Stimulated activated CD8-positive, alpha-beta memory T cell treated with anti-CD3 and anti-CD28 coated beads, Interleukin-2, amount 100 ng/mL, for 48 hours (primary cell): ENCODE data around the gene TSPAN17.
"Not testable (repeated sequence)": the region's sequence is repeated elsewhere in the genome, so short reads cannot be mapped to it uniquely, and the experiment has no call there.

Experiments used
- DNase-seq, 2 donors: peaks; one replicate each; pipeline ENCODE4 v3.0.0-alpha.2; 2020; ENCODE audit warnings: low read depth in 2 of 2

Gene TSPAN17

DNA sequence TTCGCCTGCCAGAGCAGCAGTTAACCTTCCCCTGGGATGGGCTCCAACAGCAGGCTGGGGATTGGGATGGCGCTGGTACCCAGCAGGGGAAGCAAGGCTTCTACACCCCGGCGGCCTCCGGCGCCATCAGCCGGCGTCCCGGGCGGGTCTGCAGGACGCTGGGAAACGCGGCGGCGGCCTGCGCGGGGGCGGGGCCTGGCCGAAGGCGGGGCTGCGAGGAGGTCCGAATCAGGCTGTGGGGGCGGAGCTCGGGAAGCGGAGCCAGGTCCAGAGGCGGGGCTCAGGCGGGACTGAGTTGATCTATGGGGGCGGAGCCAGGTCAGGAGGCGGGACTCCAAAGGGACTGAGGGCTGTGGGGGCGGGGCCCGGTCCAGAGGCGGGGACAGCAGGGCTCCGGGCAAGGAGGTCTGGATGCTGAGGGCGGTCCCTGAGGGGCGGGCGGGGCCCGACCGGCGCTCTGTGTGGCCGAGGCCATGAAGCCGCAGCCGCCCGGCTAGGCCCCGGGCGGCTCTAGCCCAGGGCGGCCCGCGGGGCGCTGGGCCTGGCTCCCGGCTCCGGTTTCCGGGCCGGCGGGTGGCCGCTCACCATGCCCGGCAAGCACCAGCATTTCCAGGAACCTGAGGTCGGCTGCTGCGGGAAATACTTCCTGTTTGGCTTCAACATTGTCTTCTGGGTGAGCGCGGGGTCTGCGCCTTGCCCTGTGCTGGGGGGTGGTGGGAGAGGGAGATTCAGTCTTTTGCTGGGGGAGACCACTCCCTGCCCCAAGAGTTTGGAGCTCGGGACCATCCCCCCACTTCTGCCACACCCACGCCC lies at the start of gene TSPAN17:
Gene TSPAN17, plus strand, starts transcription at position 455 of the 813 bp plus-strand sequence. Its CDS starts 132 bp downstream, at position 587.
- DNase-seq: peak; percentile 100

DNA sequence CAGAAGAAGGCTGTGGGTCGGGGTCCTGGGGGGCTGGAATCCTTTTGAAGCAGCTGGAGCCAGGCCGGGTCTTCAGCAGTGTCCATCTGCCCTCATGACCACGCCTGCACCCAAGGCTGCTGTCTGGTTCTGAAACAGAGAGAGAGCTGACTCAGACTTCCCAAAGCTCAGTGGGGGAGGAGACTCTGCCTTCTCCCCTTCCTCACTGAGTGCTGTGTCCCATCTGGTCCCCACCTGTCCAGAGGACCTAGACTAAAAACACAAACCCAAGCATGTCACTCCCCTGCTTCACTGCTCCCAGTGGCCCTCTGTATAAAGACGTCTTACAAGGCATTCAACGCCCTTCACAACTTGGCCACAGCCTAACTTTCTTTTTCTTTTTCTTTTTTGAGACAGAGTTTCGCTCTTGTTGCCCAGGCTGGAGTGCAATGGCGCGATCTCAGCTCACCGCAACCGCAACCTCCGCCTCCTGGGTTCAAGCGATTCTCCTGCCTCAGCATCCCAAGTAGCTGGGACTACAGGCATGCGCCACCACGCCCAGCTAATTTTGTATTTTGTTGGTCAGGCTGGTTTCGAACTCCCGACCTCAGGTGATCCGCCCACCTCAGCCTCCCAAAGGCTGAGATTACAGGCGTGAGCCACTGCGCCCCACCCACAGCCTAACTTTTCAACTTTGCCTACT lies 47.4 kb upstream of the TSPAN17 start:
- not testable (repeated sequence) for DNase-seq

- no peak for DNase-seq
Observed at GRCh38 chr5:176601901-176602482, 45.3 kb upstream of the TSPAN17 start.

DNA sequence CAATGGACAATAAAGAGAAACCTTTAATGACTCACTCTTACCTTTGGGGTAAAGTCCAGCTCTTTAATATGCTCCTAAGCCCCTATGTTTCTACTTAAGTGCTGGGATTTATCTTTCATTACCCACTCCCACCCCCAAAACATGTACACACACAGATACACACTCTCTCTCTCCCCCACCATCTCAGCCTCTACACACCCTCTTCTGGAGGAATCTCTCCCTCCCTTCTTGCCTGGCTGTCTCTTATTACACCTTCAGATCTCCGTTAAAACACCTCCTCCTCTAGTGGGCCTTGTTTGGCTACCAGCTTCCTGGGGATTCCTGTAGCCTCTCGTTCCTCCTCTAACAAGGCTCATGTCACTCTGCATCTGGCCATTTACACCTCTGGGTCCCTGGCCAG lies 44.2 kb upstream of the TSPAN17 start:
- DNase-seq: no peak

DNA sequence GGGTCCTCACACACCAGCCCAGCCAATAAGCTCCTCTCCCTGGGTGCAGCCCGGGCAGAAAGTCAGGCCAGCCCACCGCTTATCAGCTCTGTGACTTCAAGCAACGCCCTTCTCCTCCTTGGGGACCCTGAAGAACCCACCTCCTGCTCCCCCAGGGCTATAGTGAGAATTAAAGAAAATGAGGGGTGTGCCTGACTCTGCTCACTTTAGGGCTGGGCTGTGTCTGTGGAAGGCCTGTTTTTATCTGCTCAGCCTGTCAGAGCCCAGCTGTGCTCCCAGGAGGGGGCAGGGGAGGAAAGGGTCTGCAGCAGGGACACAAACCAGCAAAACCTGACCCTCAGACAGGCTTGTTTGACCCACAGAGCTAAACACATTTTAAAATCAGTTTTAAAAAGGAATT lies 41.3 kb upstream of the TSPAN17 start:
- DNase-seq: no peak

GRCh38 chr5:176606875-176607274 lies 40.4 kb upstream of the TSPAN17 start:
- DNase-seq: no peak

- no peak for DNase-seq
Observed at GRCh38 chr5:176608142-176608705, 39.1 kb upstream of the TSPAN17 start.

DNA sequence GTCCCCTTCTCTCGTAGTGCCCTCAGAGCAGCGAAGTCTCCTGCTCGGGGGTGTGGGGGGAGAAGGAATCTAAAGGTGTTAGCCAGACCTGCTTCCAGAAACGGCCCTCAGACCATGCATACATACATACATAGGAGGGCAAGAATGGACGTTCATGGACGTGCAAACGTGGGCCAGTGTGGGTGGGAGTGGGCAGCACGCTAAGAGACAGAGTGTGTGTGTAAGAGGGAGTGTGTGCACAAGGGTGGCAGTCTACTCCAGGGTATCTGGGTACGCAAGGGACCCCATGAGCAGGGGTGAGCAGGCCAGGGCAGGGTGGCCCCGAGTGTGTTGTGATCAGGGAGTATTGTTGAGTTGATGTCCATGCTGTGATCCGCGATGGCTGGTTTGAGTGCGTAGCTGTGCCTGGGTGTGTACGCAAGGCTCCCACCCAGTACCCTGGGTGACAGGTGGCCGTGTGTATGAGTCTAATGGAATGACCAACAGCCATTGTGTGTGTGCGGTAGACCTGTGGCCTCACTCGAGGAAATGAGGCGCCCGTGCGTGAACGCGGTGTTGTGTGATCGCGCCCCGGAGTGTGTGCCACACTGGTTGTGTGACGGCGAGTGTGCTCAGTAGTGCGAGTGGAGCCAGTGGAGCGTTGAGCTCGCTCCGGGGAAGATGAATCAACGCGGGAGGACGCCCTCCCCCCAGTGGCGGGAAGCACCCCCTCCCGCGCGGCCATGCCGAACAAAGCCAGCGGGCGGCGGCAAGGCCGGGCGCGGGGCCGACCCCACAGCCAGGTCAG lies 38.2 kb upstream of the TSPAN17 start:
- no peak for DNase-seq

DNA sequence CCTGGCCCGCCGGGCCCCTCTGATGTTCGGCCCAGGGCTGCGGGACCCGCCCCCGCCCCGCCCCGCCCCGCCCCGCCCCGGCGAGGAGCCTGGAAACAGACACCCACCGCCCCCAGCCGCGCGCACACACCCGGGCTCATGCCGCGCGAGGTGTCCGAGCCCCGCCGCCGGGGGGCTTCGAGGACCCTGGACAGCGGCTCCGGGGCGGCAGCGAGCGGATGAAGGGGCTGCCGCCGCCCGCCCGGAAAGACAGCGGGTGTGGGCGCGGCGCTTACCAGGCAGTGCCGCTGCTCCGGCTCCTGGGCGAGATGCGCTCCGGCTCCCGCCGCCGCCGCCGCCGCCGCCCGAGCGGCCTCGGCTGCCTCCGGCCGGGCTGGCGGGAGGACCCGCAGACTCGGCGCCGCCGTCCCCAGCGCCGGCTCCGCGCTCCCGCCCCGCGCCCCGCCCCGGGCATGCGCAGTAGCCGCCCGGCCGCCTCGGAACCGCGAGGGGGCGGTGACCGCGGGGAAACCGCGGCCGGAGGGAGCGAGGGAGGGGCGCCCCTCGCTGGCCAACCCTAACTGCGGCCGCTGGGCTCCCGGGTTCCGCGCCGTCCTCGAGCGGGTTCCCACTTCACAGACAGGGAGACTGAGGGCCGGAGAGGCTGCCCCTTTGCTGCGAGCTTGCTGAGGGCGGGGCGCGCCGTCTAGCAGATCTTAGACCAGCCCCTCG lies 37.4 kb upstream of the TSPAN17 start, which contains the start of gene GPRIN1:
Gene GPRIN1, minus strand, starts transcription at position 433 of the 711 bp plus-strand sequence. CDS start 10,322 bp downstream, outside the sequence.
- DNase-seq: peak; percentile 43 to 65

DNA sequence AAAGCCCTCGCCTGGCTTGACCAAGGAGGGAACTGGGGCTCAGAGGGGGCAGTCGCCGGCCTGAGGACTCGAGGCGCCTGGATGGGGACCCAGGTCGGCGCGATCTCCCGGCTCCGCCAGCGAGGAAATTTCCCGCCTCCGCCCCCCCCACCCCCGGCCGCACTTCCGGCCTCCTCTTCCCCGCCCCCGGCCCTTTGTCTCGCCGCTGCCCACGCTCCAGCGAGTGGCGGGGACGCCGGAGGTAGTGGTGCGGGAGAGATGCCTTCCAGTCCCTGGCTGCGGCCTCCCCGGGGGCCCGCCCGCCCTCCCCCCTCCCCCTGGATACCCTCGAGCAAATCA lies 36.9 kb upstream of the TSPAN17 start:
- no peak for DNase-seq

GRCh38 chr5:176611435-176611834 lies 35.8 kb upstream of the TSPAN17 start:
- peak in 1 of 2 donors; percentile 49 for DNase-seq

GRCh38 chr5:176612008-176612407 lies 35.3 kb upstream of the TSPAN17 start:
- DNase-seq: no peak

GRCh38 chr5:176612855-176613254 lies 34.4 kb upstream of the TSPAN17 start:
- no peak for DNase-seq

DNA sequence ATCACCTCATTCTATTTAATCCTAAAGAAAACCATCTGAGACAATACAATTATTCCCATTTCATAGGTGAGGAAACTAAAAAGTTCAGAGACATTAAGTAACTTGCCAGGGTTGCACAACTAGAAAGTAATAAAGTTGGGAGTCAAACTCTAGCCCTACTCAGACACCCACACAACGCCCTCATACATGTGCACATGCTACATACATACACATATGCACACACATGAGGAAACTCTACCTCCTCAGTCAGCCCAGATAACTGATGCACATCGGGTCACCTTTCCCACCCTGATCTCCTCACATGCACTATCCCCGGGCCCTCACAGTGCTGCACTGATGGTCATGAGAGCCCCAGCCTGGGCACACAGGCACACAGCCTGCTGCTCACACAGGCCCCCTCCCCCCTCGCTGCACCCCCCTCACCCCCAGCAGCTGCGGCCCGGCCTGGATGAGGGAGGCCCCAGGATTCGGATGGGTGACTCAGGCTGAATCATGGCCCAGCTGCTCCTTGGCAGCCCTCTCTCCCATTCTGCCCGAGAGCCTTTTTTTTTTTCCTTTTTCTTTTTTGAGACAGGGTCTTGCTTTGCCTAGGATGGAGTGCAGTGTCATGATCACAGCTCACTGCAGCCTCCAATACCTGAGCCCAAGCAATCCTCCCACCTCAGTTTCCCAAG lies 32.3 kb upstream of the TSPAN17 start:
- no peak for DNase-seq

GRCh38 chr5:176616511-176616910 lies 30.8 kb upstream of the TSPAN17 start:
- no peak for DNase-seq

- DNase-seq: no peak
Observed at GRCh38 chr5:176618783-176619182, 28.5 kb upstream of the TSPAN17 start.

DNA sequence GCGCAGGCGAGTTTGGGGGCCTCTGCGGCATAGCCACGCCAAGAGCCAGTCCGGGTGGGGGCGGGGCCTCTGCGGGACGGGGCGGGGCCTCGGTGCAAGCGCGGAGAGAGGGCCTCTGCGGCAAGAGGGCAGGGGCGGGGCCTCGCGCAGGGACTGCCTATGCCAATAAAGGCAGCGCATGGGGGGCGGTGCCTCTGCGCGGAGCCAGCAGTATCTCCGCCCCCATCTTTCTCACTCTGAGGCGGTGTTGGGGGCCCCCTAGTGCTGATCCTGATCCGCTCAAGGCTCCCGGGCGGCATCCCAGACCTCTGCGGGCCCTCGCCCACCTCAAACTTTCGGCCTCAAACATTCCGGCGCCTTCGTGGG lies 28.1 kb upstream of the TSPAN17 start:
- DNase-seq: peak; percentile 80 to 85

GRCh38 chr5:176619569-176620332 lies 27.5 kb upstream of the TSPAN17 start:
- no peak for DNase-seq

GRCh38 chr5:176620333-176620981 lies 26.8 kb upstream of the TSPAN17 start:
- no peak for DNase-seq
